ENCODE data around the gene LRFN4.

The LRFN4 gene

DNA sequence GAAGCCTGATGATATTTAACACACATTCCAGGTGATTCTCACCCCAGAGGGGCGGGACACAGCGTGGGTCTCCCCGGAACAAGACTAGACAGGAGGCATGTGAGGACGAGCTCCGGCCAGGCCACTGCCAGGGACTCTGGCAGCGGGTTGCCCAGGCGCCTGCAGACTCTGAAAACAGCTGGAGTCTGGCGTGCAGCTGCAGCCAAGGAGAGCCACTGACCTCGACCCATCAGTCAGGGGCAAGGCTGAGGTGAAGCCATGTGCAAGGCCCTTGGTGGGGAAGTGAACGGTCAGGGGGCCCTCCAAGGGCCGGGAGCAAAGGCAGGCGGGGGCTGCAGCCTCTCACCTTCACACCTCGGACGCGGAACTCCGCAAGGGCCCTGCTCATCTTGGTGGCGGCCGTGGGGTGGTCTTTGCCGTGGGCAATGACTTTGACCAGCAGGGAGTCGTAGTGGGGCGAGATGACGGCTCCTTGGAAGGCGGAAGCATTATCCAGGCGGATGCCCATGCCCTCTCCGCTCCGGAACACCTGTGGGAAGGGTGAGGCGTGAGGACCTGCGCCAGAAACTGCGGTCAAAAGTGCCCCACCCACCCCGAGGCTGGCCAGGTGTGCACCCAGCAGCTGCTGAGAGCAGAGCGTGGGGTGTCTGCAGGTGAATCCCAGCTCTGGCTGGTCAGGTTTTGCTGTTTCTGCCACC lies 6.7 kb downstream of the LRFN4 start:
- H3K4me3 ChIP-seq (ENCODE audit: low read depth, low read length) = no peak overlapping the region
- in situ Hi-C loops (cut with HindIII; ENCODE audit: low sequenced_read_pairs) = no loop called here
- DNase-seq (ENCODE audit: low read depth) = no peak
- TF ChIP-seq, protein P1, sequence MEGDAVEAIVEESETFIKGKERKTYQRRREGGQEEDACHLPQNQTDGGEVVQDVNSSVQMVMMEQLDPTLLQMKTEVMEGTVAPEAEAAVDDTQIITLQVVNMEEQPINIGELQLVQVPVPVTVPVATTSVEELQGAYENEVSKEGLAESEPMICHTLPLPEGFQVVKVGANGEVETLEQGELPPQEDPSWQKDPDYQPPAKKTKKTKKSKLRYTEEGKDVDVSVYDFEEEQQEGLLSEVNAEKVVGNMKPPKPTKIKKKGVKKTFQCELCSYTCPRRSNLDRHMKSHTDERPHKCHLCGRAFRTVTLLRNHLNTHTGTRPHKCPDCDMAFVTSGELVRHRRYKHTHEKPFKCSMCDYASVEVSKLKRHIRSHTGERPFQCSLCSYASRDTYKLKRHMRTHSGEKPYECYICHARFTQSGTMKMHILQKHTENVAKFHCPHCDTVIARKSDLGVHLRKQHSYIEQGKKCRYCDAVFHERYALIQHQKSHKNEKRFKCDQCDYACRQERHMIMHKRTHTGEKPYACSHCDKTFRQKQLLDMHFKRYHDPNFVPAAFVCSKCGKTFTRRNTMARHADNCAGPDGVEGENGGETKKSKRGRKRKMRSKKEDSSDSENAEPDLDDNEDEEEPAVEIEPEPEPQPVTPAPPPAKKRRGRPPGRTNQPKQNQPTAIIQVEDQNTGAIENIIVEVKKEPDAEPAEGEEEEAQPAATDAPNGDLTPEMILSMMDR (IDR thresholded peaks at IDR 0.05; ENCODE audit: low read depth, low read length, missing control alignments) = no peak

DNA sequence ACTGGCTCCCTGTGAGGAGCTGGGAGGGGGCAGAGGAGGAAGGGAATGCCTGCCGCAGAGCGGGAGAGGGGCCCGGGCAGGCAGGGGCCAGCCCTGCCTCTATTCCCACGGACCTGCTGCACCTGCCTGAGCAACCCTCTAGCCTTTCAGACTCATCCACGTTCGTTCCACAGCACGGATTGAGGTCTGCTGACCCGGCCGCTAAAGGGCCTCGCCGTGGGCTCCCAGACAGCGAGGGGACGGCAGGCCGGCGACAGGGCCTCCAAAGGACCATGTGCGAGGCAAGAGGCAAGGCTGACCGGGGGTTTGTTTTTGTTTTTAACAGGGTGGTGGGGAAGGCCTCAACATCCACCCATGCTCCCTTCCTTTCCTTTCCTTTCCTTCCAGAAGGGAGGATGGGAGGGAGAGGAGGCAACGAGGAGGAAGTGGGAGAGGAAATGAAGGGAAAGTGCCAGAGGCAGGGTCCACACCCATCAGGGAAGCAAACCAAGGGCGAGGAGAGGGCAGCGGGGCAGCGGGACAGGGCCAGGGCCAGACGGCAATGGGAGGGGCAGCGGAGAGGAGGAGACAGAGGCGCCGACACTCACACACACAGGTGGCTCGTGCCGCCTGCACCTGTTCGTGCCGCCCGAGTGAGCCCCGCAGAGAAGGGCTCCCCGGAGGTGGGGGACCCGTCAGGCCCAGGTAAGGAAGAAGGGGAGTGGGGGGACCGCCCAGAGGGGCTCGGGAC lies 7.5 kb downstream of the LRFN4 start:
- TF ChIP-seq, protein P1 (IDR thresholded peaks at IDR 0.05; ENCODE audit: low read depth, low read length, missing control alignments) = no peak
- in situ Hi-C loops (cut with HindIII; ENCODE audit: low sequenced_read_pairs) = no loop called here
- DNase-seq (ENCODE audit: low read depth) = no peak
- no peak overlapping the region for H3K4me3 ChIP-seq (ENCODE audit: low read depth, low read length)

DNA sequence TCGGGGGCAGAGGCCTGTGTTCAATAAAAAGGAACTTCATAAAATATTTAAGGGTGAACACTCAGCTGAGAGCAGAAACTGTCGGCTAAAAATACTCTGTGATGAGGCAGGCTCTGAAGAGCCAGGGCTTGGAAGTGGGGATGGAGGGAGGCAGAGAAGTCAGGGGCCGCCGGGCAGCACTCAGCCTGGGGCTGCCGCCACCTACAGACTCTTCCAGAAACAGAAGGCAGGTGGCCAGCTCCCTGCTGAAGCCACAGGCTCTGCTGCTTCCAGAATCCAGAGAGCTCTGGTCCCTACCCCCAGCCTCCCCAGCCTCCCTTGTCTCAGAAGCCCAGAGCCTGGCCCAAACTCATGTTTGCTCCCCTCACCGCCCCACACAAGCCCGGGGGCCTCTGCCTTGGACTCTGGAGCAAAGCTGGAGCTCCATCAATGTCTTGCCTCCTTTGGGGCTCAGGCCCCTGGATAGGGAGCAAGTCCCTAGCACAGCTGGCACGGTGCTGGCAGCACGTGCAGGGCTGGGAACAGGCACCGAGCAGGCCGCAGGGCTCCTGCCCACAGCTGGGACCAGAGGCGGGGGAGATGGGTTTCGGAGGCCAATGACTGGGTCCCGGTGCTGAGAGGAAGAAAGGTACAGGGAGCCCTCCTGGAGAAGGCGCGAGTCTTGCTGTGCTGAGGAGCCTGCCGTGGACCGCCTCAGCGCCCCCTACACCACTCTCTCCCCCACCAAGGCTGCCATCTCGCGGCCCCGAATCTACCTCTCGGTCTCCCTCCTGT lies 8.2 kb downstream of the LRFN4 start:
- in situ Hi-C loops (cut with HindIII; ENCODE audit: low sequenced_read_pairs) = no loop called here
- DNase-seq (ENCODE audit: low read depth) = no peak
- no peak overlapping the region for H3K4me3 ChIP-seq (ENCODE audit: low read depth, low read length)
- TF ChIP-seq, protein P1 (IDR thresholded peaks at IDR 0.05; ENCODE audit: low read depth, low read length, missing control alignments) = no peak

DNA sequence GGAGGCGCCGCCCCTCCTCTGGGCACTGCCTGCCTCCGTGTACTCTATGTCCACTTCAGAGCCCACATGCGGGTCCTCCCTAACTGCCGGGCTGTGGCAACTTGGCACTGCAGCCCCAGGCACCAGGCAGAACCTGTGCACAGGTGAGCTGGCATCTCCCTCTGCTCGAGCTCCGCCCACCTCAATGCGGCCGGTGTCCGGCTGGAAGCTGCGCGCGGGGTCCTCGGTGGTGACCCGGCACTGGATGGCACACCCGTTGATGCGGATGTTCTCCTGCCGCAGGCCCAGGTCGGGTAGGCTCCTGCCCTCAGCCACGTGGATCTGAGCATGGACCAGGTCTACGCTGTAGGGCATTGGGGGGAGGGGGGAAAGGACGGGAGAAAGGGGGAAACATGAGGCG lies 9.1 kb downstream of the LRFN4 start:
- in situ Hi-C loops (cut with HindIII; ENCODE audit: low sequenced_read_pairs) = no loop called here
- TF ChIP-seq, protein P1 (IDR thresholded peaks at IDR 0.05; ENCODE audit: low read depth, low read length, missing control alignments) = no peak
- no peak overlapping the region for H3K4me3 ChIP-seq (ENCODE audit: low read depth, low read length)
- no peak for DNase-seq (ENCODE audit: low read depth)

DNA sequence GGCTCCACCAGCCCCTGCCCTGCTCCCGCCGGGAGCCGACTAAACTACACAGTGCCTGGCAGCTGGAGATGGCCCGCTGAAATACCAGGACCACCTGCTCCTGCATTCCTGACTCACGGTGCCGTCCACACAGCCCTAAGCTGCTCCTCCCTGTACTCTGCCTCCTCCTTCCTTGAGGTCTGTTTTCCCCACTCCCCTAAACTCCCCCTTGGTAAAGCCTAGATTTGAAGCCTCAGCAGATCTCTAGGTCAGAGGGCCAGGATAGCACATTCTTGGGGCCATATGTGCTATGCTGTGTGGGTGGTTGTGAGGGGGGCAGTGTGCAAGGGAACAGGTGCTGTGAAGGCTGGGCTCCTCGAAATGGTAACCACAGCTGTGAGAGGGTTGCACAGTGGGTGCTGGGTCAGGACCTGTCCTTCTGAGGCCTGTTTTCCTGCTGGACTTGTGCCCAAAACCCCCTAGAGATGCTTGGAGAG lies 9.7 kb downstream of the LRFN4 start:
- TF ChIP-seq, protein P1 (IDR thresholded peaks at IDR 0.05; ENCODE audit: low read depth, low read length, missing control alignments) = no peak
- in situ Hi-C loops (cut with HindIII; ENCODE audit: low sequenced_read_pairs) = no loop called here
- no peak overlapping the region for H3K4me3 ChIP-seq (ENCODE audit: low read depth, low read length)
- no peak for DNase-seq (ENCODE audit: low read depth)

DNA sequence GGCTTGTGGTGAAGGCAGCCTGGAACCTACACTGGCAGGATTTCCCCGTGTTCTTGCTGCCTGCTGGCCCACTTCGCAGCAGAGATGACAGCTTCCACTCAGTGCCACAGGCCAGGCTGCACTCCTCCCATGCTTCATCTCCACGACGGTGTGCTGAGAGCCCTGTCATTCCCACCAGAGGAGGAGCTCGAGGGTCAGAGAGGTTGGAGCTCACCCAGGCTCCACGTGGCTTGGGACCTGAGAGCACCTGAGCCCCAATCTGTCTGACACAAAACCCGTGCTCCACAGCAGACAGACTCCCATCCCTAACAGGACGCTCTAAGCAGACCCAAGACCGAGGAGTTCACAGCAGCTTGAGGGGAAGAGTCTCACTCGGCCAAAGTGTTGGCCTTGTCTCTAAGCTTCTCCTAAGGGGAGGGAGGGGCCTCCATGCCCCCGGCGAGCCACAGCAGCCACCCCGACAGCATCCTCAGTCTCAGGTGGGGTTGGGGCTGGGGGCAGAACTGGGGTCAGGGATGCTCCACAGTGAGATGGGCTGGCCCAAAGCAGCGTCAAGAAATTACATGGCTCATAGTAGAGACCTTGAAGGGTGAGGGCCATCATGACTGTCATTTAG lies 10.7 kb downstream of the LRFN4 start:
- in situ Hi-C loops (cut with HindIII; ENCODE audit: low sequenced_read_pairs) = no loop called here
- DNase-seq (ENCODE audit: low read depth) = no peak
- TF ChIP-seq, protein P1 (IDR thresholded peaks at IDR 0.05; ENCODE audit: low read depth, low read length, missing control alignments) = peak; percentile 14
- H3K4me3 ChIP-seq (ENCODE audit: low read depth, low read length) = no peak overlapping the region
